Measurements from ENCODE around the gene BOD1L1.

Gene BOD1L1

DNA sequence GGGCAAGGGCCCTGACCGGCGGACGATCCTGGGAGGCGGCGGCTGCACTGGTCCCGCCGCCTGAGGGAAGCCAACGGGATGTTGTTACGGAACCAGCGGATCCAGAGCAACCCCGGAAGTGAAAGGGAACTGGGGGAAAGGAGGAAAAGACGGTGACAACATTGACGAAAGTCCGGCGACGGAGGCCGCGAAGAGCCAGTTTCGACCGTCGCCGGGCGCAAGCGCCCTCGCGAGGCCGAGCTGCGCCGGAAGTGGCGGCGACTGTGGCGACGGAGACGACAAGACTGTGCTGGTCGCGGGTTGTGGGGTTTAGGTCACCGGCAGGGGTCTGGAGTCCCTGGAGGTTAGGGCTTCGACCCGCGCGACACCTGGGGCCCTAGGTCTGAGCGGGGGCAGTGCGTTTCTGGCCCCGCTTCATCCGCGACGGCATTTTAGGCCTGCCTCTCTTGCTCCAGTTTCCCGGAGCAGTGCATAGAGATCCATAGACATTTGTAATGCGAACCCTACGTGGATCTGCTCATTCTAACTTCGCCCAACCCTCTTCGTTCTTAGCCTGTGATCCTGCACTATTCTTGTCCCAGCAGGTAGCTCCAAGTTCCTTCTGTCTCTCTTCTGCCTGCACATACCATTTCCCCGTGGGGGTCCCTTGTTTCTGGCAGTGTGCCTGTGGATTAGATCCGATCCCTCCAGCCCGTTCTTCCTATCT lies at the start of gene BOD1L1:
Gene BOD1L1 (minus strand): TSS at position 120 of the 706 bp plus-strand sequence. CDS start 138 bp downstream, outside the sequence.
- Mint-ChIP-seq H3K27ac (peak within 1 kb of the TSS; percentile 98), H3K36me3 (ENCODE audit: low read depth) (peaks cover 30% of the 10 kb centered on the region), H3K27me3 (no peaks in the 10 kb centered on the region), H3K4me3 (peak within 1 kb of the TSS; percentile 98), H3K9me3 (no peaks in the 10 kb centered on the region), H3K4me1 (ENCODE audit: low read depth) (peaks cover 48% of the 10 kb centered on the region)
- DNase-seq: peak; percentile 88

DNA sequence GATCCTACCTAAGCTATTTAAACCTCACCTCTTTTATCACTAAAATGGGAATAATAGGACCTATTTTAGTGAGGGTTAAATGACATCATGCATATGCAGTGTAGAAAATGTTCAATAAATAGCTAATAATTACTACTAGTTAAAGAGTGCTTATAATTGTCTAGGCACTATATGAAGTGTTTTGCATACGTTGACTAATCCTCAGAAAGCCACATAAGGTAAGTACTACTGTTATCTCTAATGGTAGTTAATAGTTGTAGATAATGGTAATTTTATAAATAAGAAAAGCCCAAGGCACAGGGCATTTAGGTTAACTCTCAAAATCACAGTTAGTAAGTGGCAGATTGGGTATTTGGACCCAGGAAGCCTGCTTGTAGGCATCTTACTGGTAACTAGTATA lies 47.4 kb upstream of the BOD1L1 start:
- no peaks in the 10 kb centered on the region for H3K36me3 Mint-ChIP-seq (ENCODE audit: low read depth)
- DNase-seq: no peak
- H3K9me3 Mint-ChIP-seq: peaks cover 28% of the 10 kb centered on the region
- peaks cover 18% of the 10 kb centered on the region for H3K27me3 Mint-ChIP-seq
- H3K4me3 Mint-ChIP-seq: no peak overlapping the region
- H3K4me1 Mint-ChIP-seq (ENCODE audit: low read depth): no peaks in the 10 kb centered on the region
- no peak overlapping the region for H3K27ac Mint-ChIP-seq

DNA sequence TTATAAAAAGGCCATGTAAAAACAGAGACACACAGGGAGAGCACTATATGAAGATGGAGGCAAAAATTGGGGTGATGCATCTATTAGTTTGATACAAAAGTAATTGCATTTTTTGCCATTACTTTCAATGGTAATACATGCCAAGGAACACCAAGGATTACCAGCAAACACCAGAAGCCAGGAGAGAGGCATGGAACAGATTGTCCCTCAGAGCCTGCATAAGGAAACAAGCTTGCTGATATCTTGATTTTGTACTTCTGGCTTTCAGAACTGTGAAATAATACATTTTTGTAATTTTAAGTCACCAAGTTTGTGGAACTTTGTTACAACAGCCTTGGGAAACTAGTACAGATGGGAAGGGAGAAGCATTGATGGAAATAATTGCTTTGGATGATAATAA lies 45.6 kb upstream of the BOD1L1 start:
- H3K9me3 Mint-ChIP-seq: peaks cover 14% of the 10 kb centered on the region
- H3K27me3 Mint-ChIP-seq: peaks cover 23% of the 10 kb centered on the region
- H3K4me3 Mint-ChIP-seq: no peak overlapping the region
- no peak overlapping the region for H3K27ac Mint-ChIP-seq
- no peaks in the 10 kb centered on the region for H3K36me3 Mint-ChIP-seq (ENCODE audit: low read depth)
- no peak for DNase-seq
- no peaks in the 10 kb centered on the region for H3K4me1 Mint-ChIP-seq (ENCODE audit: low read depth)

DNA sequence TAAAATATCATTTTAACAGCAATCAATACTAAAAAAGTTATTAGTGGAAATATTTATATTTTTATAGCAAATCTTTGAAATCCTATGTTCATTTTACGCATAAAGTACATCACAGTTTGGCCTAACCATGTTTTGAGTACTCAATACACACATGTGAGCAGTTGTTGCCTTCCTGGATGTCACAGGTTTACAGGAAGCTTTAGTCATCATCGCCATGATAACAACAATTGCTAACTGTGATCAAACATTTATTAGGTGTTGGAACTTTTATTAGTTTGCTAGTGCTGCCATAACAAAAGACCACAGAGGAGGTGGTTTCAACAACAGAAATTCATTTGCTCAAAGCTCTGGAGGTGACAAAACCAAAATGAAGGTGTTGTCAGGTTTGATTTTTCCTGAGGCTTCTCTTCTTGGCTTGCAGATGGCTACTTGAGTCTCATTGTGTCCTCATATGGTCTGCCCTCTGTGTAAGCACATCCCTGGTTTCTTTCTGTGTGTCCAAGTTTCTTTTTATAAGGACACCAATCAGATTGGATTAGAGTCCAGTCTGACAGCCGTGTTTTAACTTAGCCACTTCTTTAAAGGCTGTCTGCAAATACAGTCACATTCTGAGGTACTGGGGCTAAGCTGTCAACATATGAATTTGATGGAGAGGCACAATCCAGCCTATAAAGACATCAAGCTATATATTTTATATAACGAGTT lies 43.1 kb upstream of the BOD1L1 start:
- no peaks in the 10 kb centered on the region for H3K4me1 Mint-ChIP-seq (ENCODE audit: low read depth)
- H3K27ac Mint-ChIP-seq: no peak overlapping the region
- no peak for DNase-seq
- no peak overlapping the region for H3K4me3 Mint-ChIP-seq
- peaks cover 5% of the 10 kb centered on the region for H3K9me3 Mint-ChIP-seq
- H3K27me3 Mint-ChIP-seq: peaks cover 23% of the 10 kb centered on the region
- no peaks in the 10 kb centered on the region for H3K36me3 Mint-ChIP-seq (ENCODE audit: low read depth)

DNA sequence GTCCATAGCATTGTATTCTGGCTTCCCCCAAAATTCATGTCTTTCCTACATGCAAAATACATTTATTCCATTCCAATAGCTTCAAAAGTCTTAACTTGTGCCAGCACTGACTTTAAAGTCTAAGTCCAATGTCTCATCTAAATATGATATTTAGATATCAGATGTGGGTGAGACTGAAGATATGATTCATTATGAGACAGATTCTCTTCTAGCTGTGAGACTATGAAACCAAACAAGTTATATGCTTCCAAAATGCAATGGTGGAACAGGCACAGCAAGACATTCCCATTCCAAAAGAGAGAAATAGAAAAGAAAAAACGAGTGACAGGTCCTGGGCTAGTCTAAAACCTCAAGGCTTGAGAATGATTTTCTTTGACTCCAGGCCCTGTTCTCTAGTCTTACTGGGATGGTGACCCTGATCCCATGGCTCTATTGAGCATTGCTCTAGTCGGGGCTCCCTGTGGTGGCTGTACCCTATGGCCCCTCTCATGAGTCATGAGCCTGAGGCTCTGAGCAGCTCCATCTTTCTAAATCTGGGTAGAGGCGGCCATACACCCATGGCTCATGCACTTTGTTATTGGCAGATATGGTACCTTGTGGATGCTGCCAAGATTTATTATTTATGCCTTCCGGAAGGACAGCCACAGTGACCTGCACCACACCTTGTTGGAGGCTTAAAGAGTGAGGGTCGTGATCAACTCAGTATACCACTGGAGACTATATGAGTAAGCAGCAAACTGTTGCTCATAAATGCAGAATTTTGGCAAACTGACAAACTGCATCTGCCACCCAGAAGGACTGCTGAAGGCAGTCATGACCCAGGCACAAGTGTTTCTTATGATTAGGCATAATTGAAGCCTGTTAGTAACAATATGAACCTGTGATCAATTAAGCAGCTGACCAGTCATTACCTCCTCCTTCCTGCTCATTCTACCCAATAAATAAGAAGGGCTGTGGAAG lies 38.5 kb upstream of the BOD1L1 start:
- no peaks in the 10 kb centered on the region for H3K36me3 Mint-ChIP-seq (ENCODE audit: low read depth)
- H3K9me3 Mint-ChIP-seq: no peaks in the 10 kb centered on the region
- no peak for DNase-seq
- no peaks in the 10 kb centered on the region for H3K4me1 Mint-ChIP-seq (ENCODE audit: low read depth)
- no peak overlapping the region for H3K4me3 Mint-ChIP-seq
- H3K27me3 Mint-ChIP-seq: peaks cover 6% of the 10 kb centered on the region
- H3K27ac Mint-ChIP-seq: no peak overlapping the region

DNA sequence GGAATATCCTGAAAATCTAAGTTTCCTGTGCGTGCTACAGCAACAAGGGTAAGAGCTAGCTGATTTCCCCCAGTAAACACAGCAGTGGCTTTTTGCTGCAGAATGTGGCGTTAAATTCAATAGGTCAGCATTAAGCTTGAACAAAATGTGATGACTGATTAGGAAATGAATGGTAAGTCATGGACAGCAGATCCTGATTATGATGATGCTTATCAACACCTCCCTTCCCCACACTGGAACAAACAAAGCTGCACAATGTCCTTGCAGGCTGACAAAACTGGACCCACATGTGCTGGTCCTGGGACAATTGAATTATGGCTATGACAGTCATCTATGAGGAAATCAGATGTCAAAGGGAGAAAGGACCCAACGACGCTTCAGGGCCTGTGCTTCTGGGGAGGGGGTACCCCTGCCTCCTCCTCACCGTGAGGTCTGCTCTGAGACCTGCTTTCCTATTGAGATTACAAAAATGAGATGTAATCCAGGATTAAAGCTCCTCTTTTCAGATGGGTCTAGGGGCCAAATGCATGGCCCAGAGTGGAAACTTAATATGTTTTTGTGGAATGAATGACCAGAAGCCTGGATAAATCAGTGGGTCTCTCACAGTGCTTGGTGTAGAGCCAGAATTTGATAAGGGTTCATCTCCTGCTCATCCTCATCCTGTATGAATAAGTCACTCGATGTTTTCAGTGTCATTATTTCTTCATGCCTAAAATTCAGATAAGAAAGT lies 32.0 kb upstream of the BOD1L1 start:
- no peak for DNase-seq
- Mint-ChIP-seq H3K4me3 (no peak overlapping the region), H3K36me3 (ENCODE audit: low read depth) (no peaks in the 10 kb centered on the region)

DNA sequence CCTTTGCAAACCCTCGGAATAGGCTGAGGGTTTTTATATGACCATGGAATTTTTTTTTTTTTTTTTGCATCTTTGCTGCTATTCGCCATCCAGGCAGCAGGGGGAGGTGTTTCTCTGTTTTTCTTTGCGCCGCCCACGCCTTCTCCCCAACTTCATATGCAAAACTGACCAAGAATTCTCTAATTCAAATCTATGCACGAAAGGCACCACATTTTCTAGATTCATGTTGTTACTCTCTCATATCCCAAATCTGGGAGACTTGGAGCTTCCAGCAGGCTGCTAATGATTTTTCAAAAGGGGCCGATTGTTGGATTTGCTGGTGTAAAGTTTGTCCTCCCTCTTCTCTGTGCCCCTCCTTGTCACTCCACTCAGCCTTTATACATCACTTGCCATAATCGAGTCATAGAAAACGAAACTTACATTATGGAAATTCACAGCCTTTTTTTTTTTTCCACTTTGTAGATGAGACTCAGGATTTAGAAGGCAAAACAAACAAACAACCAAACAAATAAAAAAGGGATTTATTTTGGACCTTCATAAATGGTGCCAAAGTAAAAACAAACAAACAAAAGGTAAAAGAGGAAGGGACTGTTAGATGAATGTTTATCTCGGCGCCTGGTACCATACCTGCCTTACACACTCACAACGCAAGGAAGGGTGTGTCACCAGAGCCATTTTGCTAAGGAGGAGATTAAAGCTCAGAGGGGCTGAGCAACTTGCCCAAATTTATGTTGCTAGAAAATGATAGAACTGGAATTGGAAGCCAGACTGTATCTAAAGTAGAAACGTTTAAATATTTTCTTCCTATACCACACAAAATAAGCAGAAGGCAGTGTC lies 29.3 kb upstream of the BOD1L1 start:
- peak; percentile 77 for DNase-seq
- Mint-ChIP-seq H3K27me3 (no peaks in the 10 kb centered on the region), H3K36me3 (ENCODE audit: low read depth) (no peaks in the 10 kb centered on the region), H3K27ac (peak overlapping the region; percentile 81), H3K4me1 (ENCODE audit: low read depth) (peaks cover 18% of the 10 kb centered on the region), H3K9me3 (no peaks in the 10 kb centered on the region), H3K4me3 (peak overlapping the region; percentile 67)

More for the DNA sequence above, 32.0 kb upstream of the BOD1L1 start:
- Mint-ChIP-seq H3K27me3 (no peaks in the 10 kb centered on the region), H3K27ac (no peak overlapping the region), H3K9me3 (no peaks in the 10 kb centered on the region), H3K4me1 (ENCODE audit: low read depth) (peaks cover 15% of the 10 kb centered on the region)

DNA sequence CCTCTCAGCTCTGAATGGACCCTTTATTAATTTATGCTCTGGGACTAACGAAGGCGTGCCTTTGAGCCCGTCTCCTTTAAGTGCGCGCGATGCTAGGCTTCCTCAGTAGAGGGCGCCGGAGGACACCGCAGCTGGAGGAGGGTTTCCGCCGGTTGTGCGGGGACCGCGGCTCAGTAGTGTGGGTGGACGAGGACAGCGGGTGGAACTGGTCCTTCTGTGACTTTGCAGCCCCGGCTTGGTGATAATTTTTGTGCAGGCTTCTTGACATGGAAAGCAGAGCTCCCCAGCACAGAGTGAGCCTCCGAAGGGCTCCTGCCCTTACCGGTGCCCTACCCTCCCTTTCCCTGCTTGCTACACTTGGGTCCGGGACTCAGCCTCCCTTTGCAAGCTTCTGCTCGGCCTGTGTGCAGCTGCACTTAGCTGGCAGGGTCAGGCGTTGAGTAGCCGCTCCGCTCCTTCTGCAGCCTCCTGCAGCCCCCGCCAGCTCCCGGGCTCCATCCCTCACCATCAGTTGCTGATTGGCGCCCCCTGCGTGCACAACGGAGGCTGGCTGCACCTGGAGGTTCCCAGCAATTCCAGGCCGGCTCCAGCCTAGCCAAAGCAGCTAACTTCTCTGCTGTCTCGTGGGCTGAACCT lies 26.8 kb upstream of the BOD1L1 start:
- peak; percentile 88 for DNase-seq
- H3K9me3 Mint-ChIP-seq: no peaks in the 10 kb centered on the region
- H3K27ac Mint-ChIP-seq: no peak overlapping the region
- peaks cover 18% of the 10 kb centered on the region for H3K4me1 Mint-ChIP-seq (ENCODE audit: low read depth)
- H3K4me3 Mint-ChIP-seq: peak overlapping the region; percentile 78
- H3K36me3 Mint-ChIP-seq (ENCODE audit: low read depth): no peaks in the 10 kb centered on the region
- peaks cover 6% of the 10 kb centered on the region for H3K27me3 Mint-ChIP-seq

DNA sequence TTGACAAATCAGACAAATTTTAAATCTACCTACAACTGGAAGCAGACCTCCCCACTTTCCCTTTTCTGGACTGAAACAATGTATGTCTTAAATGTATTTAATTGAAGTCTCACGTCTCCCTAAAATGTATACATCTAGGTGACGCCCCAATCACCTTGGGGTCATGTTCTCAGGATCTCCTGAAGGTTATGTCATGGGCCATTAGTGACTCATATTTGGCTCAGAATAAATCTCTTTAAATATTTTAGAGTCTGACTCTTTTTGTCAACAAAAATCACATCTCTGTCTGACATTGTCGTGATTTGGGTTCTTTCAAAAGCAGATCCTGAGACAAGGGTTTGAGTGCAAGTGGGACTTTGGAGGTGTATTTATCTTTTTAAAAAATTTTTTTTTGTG lies 26.2 kb upstream of the BOD1L1 start:
- H3K36me3 Mint-ChIP-seq (ENCODE audit: low read depth): no peaks in the 10 kb centered on the region
- H3K4me1 Mint-ChIP-seq (ENCODE audit: low read depth): peaks cover 18% of the 10 kb centered on the region
- peaks cover 12% of the 10 kb centered on the region for H3K27me3 Mint-ChIP-seq
- DNase-seq: no peak
- no peaks in the 10 kb centered on the region for H3K9me3 Mint-ChIP-seq
- H3K27ac Mint-ChIP-seq: no peak overlapping the region
- H3K4me3 Mint-ChIP-seq: no peak overlapping the region

DNA sequence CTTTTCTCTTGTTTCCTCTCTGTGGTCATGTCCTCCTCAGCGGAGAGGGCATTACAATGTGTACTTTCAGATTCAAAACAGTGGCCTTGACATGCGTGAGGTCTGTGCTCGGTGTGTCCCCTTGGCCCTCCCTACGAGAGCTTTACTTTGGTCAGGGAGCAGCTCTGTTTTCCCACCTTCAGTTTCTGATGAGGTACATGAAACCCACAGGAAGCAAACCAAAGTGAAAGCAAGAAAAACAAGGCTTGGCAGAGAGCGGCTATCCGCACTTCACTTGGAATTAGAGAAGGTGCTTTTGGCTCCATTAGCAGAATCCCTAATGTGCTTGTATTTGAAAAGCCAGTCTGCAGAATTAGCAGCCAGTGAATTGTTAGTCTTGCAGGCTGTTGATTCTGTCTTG lies 19.5 kb upstream of the BOD1L1 start:
- no peak for DNase-seq
- no peak overlapping the region for H3K27ac Mint-ChIP-seq
- H3K36me3 Mint-ChIP-seq (ENCODE audit: low read depth): no peaks in the 10 kb centered on the region
- peaks cover 33% of the 10 kb centered on the region for H3K27me3 Mint-ChIP-seq
- peak overlapping the region; percentile 26 for H3K4me3 Mint-ChIP-seq
- peaks cover 4% of the 10 kb centered on the region for H3K4me1 Mint-ChIP-seq (ENCODE audit: low read depth)
- no peaks in the 10 kb centered on the region for H3K9me3 Mint-ChIP-seq

DNA sequence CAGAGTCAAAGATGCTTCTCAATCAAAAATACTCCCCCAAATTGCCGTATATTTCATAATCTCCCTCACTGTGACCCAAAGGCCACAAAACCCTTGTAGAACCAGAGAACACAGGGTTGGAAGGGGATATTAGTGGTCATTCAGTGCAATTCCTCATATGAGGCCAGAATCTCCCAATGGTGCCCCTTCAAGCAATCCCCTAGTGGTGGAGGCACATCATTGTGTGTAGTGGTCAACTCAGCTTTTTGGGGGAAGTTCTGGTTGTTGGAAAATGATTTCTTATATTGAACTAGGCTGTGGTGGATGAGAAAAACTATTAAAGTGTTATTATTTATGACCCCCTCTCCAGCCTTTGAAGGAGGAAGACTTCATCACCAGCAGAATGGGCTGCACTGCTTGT lies 17.6 kb upstream of the BOD1L1 start:
- no peak for DNase-seq
- no peaks in the 10 kb centered on the region for H3K36me3 Mint-ChIP-seq (ENCODE audit: low read depth)
- H3K27me3 Mint-ChIP-seq: peaks cover 46% of the 10 kb centered on the region
- H3K4me3 Mint-ChIP-seq: no peak overlapping the region
- peaks cover 4% of the 10 kb centered on the region for H3K4me1 Mint-ChIP-seq (ENCODE audit: low read depth)
- no peak overlapping the region for H3K27ac Mint-ChIP-seq
- H3K9me3 Mint-ChIP-seq: no peaks in the 10 kb centered on the region

DNA sequence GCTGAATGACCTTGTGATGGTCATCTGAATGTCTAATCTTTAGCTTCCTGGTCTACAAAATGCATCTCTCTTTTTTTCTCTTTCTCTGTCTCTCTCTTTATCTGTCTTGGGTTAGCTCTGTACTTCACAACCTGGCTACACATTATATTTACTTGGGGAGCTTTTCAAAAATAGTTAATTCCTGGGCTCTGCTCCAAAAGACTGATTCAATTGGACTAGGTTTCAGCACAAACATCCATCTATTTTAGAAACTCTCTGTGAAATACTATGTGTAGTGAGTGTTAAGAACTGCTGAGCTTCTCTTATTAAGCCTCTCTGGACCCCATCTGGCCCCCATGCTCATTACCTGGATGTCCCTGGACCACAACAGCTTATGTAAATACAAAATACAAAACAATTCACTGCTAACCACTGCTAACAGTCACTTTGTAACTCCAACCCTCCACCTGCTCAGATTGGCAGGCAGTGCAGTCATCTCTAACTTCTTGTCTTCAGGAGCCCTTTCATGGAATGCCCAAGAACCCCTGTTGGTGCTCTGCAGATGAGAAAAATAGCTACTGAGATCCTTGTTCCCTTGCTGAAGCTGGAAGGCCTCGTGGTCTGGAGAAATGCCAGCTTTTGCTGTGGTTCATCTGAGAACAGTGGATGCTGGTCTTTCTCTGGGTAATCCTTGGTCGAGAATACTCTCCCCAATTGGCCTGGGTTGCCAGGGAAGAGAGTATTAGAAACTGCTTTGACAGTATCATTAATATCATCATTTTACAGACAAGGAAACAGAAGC lies 14.8 kb upstream of the BOD1L1 start:
- no peaks in the 10 kb centered on the region for H3K9me3 Mint-ChIP-seq
- H3K27me3 Mint-ChIP-seq: peaks cover 50% of the 10 kb centered on the region
- H3K27ac Mint-ChIP-seq: no peak overlapping the region
- peaks cover 4% of the 10 kb centered on the region for H3K4me1 Mint-ChIP-seq (ENCODE audit: low read depth)
- no peak for DNase-seq
- H3K4me3 Mint-ChIP-seq: no peak overlapping the region
- H3K36me3 Mint-ChIP-seq (ENCODE audit: low read depth): no peaks in the 10 kb centered on the region

All from activated T-cell treated with anti-CD3 and anti-CD28 coated beads, Interleukin-2, amount 50 U/mL, for 24 hours (primary cell).